Activated CD8-positive, alpha-beta memory T cell treated with anti-CD3 and anti-CD28 coated beads for 36 hours (primary cell): ENCODE data around the gene SIRT7. TPM values are rescaled to one million over a fixed set of nuclear protein-coding genes. Genes with fewer than 3 reads are reported as not detected.

ENCODE experiments used
- CTCF ChIA-PET: fragments of 350-600 bp; sonication (Branson Sonifier 250); formaldehyde crosslinking; loops from one replicate; lab custom pipeline; 2021; ENCODE audit warnings: antibody characterized with exemption; lab: Charles Lee
- POLR2A ChIA-PET: fragments of 350-600 bp; sonication (Branson Sonifier 250); formaldehyde crosslinking; loops from one replicate; lab custom pipeline; 2021; ENCODE audit warnings: antibody characterized with exemption; lab: Charles Lee
- total RNA-seq, 2 experiments: library from RNA; stranded (reverse); gene quantifications; one replicate each; pipeline ENCODE4 v1.2.3, GENCODE V29; 2021

Gene SIRT7, protein sequence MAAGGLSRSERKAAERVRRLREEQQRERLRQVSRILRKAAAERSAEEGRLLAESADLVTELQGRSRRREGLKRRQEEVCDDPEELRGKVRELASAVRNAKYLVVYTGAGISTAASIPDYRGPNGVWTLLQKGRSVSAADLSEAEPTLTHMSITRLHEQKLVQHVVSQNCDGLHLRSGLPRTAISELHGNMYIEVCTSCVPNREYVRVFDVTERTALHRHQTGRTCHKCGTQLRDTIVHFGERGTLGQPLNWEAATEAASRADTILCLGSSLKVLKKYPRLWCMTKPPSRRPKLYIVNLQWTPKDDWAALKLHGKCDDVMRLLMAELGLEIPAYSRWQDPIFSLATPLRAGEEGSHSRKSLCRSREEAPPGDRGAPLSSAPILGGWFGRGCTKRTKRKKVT
- total RNA-seq = 10 to 100 TPM; 37.1 to 39.7 TPM

DNA sequence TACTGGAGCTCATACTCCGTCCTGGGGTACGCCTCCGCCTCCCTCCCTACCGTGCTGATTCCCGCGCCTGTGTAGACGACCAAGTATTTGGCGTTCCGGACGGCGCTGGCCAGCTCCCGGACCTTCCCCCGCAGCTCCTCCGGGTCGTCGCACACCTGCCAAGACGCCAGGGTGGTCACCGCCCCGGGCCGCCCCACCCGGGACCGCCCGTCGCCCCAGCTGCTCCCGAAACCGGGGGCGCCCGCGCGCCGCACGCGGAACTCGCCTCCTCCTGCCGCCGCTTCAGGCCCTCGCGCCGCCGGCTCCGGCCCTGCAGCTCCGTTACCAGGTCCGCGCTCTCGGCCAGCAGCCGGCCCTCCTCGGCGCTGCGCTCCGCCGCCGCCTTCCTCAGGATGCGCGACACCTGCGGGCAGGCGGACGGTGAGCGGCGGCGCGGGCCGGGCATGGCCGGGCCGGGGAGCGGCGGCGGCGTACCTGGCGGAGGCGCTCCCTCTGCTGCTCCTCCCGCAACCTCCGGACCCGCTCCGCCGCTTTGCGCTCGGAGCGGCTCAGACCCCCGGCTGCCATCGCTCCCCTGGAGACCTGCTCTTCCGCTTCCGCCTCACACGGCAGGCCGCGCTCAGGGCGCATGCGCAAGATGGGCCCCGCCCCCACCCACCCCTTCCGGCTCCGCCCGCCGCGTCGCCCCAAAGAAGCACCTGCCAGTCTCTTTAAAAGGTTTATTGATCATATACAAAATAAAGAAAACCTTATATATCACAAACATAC lies at the start of gene SIRT7:
TSS of gene SIRT7 (minus strand) at position 612 of the 768 bp plus-strand sequence. CDS start at position 567, 45 bp downstream.
- ChIA-PET POLR2A (interaction anchor here (0.8 to 1.4 kb wide), 2 partner anchors 9 to 26 kb away, joined by 5 read pairs; no protein-coding TSS in a partner anchor), CTCF (interaction anchor here (0.9 to 1.3 kb wide), 4 partner anchors 8 to 42 kb away, joined by 3 to 6 read pairs (median 4); partner anchors contain the start of gene MAFG)

DNA sequence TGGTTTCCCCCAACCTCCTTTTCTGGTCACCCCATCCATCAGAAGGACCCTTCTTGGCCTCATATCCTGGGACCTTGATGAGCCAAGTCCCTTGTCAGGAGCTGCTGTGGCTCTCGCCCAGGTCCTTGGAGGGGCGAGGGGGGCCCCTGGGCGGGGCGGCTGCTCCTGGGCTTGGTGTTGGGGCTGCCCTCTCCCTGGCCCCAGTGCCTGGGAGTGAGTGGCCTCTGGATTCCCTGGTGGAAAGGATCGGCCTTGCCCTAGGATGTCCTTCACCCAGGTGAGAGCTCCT lies 49.2 kb upstream of the SIRT7 start:
- POLR2A ChIA-PET = interaction anchor here (1.1 to 1.5 kb wide), 2 partner anchors 10 to 55 kb away, joined by 3 to 11 read pairs; partner anchors contain the start of genes ASPSCR1 and CENPX
- CTCF ChIA-PET = interaction anchor here (1.1 to 2.3 kb wide), 3 partner anchors 7 to 55 kb away, joined by 6 to 8 read pairs (median 8); partner anchors contain the start of genes CENPX and NOTUM

DNA sequence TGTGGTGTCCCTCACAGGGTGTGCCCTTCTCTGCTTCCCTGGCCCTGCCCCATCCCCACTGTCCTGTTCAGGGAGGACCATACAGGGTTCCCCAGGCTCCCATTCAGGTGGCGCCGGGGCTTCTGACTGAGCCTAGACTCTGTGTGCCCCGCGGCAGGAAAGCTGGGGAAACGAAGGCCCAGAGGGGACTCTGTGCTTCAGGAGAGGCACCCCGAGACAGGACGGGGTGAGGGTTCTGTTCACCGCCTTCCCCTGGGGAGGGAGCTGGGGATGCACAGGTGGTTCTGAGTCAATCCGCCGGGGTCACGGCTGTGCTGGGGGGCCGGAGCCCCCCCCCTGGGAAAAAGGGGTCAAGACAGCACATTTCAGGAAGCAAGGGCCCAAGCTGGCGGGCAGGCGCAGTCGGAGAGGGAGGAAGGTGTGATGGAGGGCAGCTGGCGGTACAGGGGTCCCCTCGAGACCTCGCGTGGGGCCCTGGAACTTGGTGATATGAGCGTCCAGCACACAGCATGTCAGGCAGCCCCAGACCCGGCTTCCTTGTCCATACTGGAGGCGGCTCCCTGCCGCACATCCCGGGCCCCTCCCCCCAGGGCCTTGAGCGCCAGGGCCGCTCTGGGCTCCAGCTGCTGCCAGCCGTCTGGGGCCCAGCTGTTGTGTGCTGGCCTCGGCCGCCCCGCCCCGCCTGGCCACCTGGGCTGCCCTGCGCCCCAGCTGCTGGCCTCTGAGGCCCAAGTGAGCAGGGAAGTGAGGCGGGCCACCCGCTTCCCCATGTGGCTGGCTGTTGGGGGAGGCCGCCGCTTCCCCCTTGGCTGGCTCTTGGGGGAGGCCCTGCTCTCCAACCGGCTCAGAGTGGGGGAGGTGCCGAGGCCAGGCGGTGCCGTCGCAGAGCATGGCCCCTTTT lies 48.6 kb upstream of the SIRT7 start:
- POLR2A ChIA-PET = interaction anchor here (1.1 to 1.5 kb wide), 2 partner anchors 10 to 56 kb away, joined by 3 to 11 read pairs; partner anchors contain the start of genes ASPSCR1 and CENPX
- CTCF ChIA-PET = interaction anchor here (1.0 to 2.3 kb wide), 3 partner anchors 7 to 55 kb away, joined by 3 to 8 read pairs (median 8); partner anchors contain the start of gene NOTUM

DNA sequence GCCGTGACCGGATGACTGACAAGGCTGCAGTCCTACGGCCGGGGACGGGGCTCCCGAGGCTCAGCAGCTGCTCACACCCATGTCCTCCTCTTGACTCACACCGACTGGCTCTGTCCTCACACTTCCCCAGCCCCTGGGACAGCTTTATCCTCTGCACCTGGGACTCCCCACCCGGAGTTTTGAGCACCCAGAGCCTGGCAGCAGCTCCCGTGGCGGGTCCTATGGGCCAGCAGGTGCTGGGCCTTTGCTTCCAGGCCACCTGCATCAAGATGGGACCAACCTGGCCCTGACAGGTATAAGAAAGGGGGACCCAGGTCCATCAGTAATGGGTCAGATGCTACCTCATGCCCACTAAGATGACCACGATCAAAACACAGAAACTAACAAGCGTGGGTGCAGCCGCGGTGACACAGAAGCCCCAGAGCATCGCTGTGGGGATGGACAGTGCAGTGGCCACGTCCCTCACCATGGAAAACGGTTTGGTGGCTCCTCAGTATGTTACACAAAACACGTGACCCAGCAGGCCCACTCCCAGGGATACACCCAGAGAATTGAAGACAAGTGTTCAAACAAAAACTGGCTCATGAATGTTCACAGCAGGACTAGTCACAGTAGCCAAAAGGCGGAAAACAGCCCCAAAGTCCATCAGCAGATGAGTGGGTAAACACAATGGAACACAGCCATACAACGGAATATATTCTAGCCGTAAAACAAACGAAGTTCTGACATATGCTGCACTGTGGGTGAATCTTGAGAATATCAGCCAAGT lies 46.3 kb upstream of the SIRT7 start:
- CTCF ChIA-PET = interaction anchor here (0.7 kb wide), 1 partner anchor 74 kb away, joined by 5 read pairs; the partner anchor contains the start of gene DCXR

DNA sequence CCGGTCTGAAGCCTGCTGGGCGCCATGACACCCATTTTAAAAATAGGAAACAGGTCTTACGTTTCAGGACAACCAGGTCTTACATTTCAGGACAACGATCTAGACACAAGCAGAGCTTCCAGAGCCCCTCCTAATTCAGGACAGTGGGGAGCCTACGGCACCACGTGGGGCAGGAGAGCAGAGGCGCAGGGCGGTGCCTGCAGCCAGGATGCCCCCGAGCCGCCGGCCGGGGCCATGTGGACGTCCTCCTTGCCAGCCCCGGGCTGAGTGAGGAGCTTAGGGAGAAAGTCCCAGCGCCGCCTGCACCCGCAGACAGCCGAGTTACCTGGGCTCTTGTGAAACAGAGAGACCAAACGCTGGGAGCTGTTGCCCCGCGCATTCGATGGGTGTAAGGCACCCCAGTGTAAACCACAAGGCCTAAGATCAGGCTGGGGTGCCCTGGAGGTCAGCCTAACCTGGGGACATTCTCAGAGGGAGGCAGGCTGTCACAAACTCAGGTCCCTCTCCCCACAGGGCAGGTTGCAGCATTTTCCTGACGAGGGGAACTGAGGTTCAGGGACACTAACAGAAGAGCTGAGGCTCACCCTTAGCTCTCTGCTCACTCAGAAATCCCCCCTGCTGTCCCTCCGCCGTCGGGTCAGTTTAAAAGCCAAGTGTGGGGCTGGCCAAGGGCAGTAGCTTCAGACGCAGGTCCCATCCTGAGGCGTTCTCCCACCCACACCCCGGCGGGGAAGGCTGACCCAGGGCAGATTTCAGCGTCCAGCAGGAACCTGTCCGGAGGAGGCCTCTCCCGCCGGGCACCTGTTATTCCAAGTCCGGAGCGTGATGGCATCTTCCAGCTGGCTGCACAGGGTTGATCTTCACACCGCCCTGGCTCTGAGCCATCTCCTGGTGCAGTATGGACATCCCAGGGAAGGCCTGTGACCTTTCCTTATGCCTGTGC lies 44.8 kb upstream of the SIRT7 start:
- ChIA-PET CTCF (interaction anchor here (1.2 to 1.7 kb wide), 2 partner anchors 58 to 68 kb away, joined by 5 to 11 read pairs; no protein-coding TSS in a partner anchor), POLR2A (no interaction called here)

More for the DNA sequence above, 46.3 kb upstream of the SIRT7 start:
- POLR2A ChIA-PET = no interaction called here

DNA sequence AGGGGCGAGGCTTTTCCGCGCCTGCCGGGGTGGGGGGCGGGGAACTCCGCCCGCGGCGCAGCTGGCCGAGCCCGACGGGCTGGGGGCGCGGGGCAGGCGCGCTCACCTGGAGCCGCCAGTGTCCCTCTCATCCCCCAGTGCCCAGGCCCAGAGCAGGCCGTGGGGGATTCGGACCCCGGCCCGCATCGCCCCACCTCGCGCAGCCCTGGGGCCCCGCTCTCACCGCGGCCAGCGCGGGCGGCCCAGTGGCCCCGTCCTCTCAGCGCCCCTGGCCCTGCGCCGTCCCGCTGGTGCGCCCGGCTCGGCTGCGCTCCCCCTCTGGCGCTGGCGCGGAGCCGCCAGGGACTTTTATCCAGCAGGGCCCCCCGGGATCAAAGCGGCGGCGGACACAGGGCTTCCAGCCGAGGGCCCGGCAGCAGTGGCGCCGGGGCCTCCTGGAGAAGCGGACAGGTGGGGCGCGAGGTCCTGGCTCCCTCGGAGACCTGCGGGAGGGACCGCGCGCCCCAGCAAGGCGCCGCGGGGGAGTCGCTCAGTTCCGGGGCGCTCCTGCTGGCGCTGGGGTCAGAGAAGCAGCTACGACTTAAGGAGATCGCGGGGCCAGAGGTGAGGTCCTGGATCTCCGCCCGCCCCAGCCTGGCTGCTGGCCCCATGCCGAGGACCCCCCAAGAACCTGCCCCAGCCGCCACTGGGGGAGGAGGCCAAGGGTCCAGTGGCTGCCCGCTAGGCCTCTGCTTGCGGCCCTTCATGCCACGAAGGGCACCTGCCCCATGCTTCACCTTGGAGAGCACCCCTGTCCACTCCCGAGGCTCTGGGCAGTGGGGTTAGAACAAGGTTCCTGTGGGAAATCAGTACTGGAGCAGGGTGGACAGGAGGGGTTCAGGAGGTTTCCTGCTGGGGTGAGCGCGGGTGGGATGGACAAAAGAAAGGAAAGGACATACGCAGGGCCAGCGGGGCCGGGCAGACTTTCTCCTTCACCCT lies 43.8 kb upstream of the SIRT7 start:
- ChIA-PET POLR2A (no interaction called here), CTCF (interaction anchor here (1.7 to 2.3 kb wide), 2 partner anchors 18 to 59 kb away, joined by 9 to 11 read pairs; no protein-coding TSS in a partner anchor)

DNA sequence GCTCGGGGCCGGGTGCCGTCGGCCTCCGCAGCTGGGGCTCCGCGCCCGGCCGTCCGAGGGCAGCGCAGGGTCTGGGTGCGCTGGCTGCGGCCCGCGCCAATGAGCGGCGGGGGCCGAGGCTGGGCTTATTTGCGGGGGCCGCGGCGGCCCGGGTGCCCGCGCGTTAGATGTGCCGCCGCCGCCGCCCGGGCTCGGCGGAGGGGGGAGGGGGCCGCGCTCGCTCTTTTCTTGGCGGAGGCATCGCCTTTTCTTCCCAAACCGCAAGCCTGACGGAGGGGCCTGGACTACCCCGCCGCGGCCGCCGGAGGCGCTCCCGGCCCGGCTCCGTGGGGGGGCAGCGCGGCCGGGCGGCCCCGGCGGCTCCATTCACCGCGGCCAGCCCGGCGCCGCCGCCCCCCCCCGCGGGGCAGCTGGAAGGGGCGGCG lies 43.1 kb upstream of the SIRT7 start, which contains the start of gene NOTUM:
TSS of gene NOTUM (minus strand) at position 101 of the 425 bp plus-strand sequence. CDS start 278 bp downstream, outside the sequence.
- ChIA-PET POLR2A (no interaction called here), CTCF (interaction anchor here (0.9 to 2.3 kb wide), 8 partner anchors 7 to 372 kb away, joined by 3 to 66 read pairs (median 6); partner anchors contain the start of genes ASPSCR1, CENPX, LRRC45 and SECTM1)

DNA sequence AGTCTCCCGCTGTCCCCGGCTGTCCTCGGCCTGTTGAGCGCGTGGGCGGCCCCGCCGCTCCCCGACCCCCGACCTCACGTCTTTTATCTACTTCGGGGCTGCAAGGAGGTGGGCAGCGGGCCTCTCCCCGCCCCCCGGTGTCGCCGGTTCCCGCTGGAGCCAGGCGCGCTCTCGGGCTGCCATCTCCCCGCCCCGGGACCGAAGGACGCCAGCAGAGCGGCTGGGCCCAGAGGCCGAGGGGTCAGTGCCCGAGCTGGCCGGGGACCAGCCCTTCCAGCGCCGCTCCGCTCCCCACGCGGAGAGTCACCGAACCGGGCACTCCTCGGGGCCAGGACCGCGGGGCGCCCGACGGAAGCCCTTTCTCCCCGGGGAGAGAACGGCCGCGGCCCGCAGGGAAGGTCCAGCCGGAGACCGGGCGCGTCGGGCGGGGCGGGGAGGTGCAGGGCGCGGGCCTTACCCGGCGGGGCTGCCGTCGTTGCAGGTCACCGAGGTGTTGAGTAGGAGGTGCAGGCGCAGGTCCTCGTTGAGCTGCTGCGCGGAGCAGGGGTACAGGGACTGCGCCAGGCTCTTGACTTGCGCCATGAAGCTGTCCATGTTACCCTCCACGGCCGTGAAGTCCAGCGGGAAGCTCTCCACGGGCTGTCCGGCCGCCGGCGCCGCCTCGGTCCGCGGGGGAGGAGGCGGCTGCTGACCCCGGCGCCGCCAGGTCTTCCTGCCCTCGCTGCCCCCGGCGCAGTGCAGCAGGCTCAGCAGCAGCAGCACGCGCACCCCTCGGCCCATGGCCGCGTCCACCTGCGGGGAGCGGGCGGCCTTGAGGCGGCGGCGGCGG lies 42.4 kb upstream of the SIRT7 start:
- ChIA-PET CTCF (interaction anchor here (0.6 to 2.3 kb wide), 31 partner anchors 8 to 373 kb away, joined by 3 to 66 read pairs (median 4); partner anchors contain the start of genes ASPSCR1, CENPX, DUS1L and LRRC45), POLR2A (interaction anchor here (0.9 to 1.1 kb wide), 4 partner anchors 17 to 77 kb away, joined by 3 to 4 read pairs (median 3); partner anchors contain the start of genes ASPSCR1 and DCXR)

DNA sequence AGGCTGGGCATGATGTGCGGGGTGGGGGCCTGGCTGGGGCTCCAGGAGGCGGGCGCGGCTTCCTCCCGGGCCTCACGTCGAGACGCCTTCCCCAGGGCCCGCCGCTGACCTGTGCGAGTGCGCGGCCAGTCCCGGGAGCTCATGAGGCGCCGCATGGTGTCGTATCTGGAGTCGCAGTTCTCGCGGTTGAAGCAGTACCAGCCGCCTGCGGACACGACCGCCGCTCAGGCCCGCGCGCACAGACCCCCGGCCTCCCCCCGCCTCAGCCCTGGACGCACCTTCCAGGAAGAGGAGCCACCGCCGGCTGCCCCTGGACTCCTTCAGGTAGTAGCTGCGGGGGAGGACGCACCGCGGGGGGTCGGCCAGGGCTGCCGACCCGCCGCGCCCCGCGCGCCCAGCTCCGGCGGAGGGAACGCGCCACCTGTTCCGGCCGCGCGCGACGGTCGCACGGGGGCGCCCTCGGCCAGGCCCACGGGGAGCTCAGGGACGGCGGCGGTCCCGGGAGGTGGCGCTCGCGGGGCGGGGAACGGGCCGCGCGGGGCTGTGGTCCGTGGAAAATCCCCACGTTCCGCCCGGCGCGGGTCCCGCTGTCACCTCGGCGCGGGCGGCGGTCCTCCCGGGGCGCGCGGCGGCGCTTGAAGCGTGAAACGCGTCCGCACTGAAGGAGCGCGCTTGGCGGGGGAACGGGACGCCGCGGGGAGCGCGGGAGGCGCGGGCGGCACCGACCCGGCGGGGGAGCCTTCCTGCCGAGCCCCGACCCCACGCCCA lies 41.6 kb upstream of the SIRT7 start:
- ChIA-PET CTCF (interaction anchor here (0.6 to 2.3 kb wide), 32 partner anchors 9 to 275 kb away, joined by 3 to 66 read pairs (median 4); partner anchors contain the start of genes ASPSCR1, CENPX, DUS1L and LRRC45), POLR2A (interaction anchor here (0.7 to 1.1 kb wide), 7 partner anchors 18 to 78 kb away, joined by 3 to 4 read pairs (median 3); partner anchors contain the start of genes ASPSCR1 and DCXR)

DNA sequence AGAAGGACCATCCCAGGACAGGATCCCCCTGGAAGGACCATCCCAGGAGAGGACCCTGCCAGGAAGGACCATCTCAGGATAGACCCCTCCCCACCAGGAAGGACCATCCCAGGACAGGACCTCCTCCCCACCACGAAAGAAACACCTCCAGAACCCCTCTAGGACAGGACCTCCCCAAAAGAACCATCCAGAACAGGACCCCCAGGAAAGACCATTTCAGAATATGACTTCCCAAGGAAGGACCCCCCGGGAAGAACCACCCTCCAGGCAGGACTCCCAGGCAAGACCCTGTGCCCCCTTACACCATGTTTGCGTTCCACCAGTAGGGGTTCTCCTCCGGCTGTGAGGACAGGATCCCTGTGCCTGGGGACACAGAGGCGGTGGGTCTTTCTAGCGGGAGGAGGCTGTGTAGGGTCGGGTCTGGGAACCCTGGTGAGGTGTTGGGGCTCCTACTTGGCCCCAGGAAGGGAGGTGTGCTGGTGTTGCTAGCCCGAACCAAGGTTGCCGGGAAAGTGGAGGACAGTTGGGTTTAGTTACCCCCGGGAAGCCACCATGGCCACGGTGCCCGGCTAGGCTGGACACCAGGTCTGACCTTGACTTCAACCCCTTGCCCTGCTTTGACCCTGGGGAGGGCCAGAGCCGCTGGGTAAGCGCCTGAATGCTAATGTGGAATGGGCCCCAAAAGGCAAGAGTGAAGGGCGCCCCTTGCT lies 40.8 kb upstream of the SIRT7 start:
- POLR2A ChIA-PET = interaction anchor here (0.7 to 1.1 kb wide), 6 partner anchors 18 to 79 kb away, joined by 3 to 4 read pairs (median 4); partner anchors contain the start of genes ASPSCR1 and DCXR
- CTCF ChIA-PET = interaction anchor here (0.6 to 2.3 kb wide), 26 partner anchors 8 to 256 kb away, joined by 3 to 66 read pairs (median 5); partner anchors contain the start of genes ASPSCR1, CENPX, DUS1L and LRRC45

DNA sequence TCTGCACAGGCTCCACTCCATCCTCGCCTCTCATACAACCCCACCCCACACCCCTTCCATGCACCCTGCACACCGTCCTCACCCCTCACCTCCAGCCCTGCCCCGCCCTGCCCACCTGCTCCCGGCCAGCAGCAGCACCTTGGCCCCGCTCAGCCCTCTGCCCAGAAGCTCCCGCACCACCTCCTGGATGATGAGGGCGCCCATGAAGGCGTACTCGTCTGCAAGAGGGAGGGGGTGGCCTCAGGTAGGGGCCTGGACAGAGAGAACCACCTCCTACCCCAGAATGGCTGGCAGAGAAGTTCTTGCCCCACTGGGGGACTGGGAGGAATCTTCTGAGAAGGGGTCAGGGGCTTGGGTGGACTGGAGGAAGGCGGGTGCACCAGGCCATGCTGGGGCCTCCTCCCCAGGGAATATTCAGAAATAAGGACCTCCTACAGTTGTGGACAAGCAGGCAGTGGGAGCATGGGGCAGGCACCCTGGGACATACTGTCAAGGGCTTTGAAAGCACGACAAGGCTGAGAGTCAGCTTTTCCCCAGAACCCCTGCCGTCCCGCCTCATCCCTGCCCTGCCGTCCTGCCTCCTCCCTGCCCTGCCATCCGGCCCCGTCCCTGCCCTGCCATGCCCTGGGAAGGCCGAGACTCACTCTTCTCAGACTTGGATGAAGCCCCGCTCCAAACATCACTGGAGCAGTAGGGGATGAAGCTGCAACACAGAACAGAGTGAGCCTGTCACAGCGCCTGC lies 39.9 kb upstream of the SIRT7 start:
- ChIA-PET POLR2A (no interaction called here), CTCF (interaction anchor here (0.6 to 1.0 kb wide), 2 partner anchors 62 to 64 kb away, joined by 3 read pairs; partner anchors contain the start of gene CENPX)
